Stimulated activated CD4-positive, alpha-beta T cell treated with anti-CD3 and anti-CD28 coated beads, TNF-alpha, amount 100 ng/mL, for 4 hours (primary cell): ENCODE data around the gene SLC4A2.
A peak's percentile ranks its signal among the peaks of the same experiment; 100 is the strongest.

ENCODE experiments used
- DNase-seq, 3 experiments: peaks; one replicate each; pipeline ENCODE4 v3.0.0-alpha.2; 2020; ENCODE audit warnings: low read depth in 3 of 3

Gene SLC4A2

GRCh38 chr7:151095123-151095797, 35.9 kb downstream of the SLC4A2 start:
- no peak for DNase-seq

GRCh38 chr7:151095828-151096475, 36.6 kb downstream of the SLC4A2 start:
- DNase-seq: no peak

GRCh38 chr7:151099486-151100211, 40.3 kb downstream of the SLC4A2 start:
- no peak for DNase-seq

- DNase-seq: no peak
Measured at GRCh38 chr7:151100921-151101320, 41.5 kb downstream of the SLC4A2 start.

GRCh38 chr7:151101621-151102396, 42.4 kb downstream of the SLC4A2 start:
- no peak for DNase-seq

- DNase-seq: no peak
Measured at GRCh38 chr7:151102991-151103390, 43.6 kb downstream of the SLC4A2 start.

- no peak for DNase-seq
Measured at GRCh38 chr7:151103973-151104372, 44.6 kb downstream of the SLC4A2 start.

GRCh38 chr7:151104411-151105235, 45.2 kb downstream of the SLC4A2 start:
- no peak for DNase-seq

- DNase-seq: no peak
Measured at GRCh38 chr7:151107882-151108281, 48.5 kb downstream of the SLC4A2 start.

GRCh38 chr7:151109094-151110048, 50.0 kb downstream of the SLC4A2 start:
- no peak for DNase-seq

- no peak for DNase-seq
Measured at GRCh38 chr7:151110236-151110940, 51.0 kb downstream of the SLC4A2 start.

GRCh38 chr7:151110941-151111645, 51.7 kb downstream of the SLC4A2 start:
- DNase-seq: peak in 2 of 3 experiments; percentile 59 to 60

- no peak for DNase-seq
Measured at GRCh38 chr7:151113344-151114150, 54.2 kb downstream of the SLC4A2 start.

- DNase-seq: no peak
Measured at GRCh38 chr7:151114151-151115090, 55.0 kb downstream of the SLC4A2 start.

GRCh38 chr7:151115121-151115835, 55.9 kb downstream of the SLC4A2 start:
- peak in 1 of 3 experiments; percentile 18 for DNase-seq

GRCh38 chr7:151115836-151116418, 56.5 kb downstream of the SLC4A2 start:
- DNase-seq: no peak
